Measurements from ENCODE around the gene MYADML2. TPM values are rescaled to one million over a fixed set of nuclear protein-coding genes. Genes with fewer than 3 reads are reported as not detected.

Gene MYADML2
- total RNA-seq, 4 donors from 2014 or later: not detected

DNA sequence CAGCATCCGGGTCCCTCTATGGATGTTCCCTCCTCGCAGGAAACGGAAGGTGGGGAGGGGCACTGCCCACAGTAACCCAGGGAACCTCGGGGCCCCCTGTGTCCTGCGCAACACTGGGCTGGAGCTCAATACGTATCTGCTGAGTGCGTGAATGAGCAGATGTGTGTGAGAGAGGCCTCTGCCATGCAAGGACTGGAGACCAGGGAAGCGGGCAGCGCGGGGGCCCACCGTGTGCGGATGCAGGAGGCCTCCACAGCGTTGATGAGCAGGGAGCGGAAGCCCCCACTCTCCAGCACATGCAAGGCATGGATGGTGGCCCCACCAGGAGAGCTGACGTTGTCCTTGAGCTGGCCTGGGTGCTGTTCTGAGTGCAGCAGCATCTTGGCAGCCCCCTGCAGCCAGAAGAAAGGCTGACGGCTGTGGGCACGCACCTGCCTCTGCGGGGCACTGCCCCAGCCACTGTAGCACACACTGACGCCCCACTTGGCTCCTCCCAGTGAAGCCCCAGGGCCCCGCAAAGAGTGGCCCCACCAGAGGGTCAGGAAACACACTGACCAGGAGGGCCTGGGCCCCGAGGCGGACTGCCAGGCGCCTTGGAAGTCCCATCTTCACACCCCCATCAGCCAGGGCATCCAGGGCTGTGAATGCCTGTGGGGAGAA, 12.8 kb downstream of the MYADML2 start:
- no peak for DNase-seq
- intact Hi-C loops (cut with DNase I): no loop called here
- Histone ChIP-seq H3K4me1 (peaks cover 12 to 37% (median 15%) of the 10 kb centered on the region in 3 donors), H3K27ac (no peak overlapping the region), H3K4me3 (no peak overlapping the region), H3K27me3 (peaks cover 0 to 40% (median 0%) of the 10 kb centered on the region in 4 donors), H3K9me3 (no peaks in the 10 kb centered on the region), H3K36me3 (no peaks in the 10 kb centered on the region)
- no peak for TF ChIP-seq POLR2A (IDR thresholded peaks at IDR 0.05)
- TF ChIP-seq, protein P1, sequence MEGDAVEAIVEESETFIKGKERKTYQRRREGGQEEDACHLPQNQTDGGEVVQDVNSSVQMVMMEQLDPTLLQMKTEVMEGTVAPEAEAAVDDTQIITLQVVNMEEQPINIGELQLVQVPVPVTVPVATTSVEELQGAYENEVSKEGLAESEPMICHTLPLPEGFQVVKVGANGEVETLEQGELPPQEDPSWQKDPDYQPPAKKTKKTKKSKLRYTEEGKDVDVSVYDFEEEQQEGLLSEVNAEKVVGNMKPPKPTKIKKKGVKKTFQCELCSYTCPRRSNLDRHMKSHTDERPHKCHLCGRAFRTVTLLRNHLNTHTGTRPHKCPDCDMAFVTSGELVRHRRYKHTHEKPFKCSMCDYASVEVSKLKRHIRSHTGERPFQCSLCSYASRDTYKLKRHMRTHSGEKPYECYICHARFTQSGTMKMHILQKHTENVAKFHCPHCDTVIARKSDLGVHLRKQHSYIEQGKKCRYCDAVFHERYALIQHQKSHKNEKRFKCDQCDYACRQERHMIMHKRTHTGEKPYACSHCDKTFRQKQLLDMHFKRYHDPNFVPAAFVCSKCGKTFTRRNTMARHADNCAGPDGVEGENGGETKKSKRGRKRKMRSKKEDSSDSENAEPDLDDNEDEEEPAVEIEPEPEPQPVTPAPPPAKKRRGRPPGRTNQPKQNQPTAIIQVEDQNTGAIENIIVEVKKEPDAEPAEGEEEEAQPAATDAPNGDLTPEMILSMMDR (IDR thresholded peaks at IDR 0.05): no peak
- 87% methylated on average over 12 of the region's 23 CpGs; no CpG with 5 or more reads in 1 of the 2 donors for WGBS, 2 donors

- TF ChIP-seq, protein P1 (IDR thresholded peaks at IDR 0.05): no peak
- TF ChIP-seq POLR2A (IDR thresholded peaks at IDR 0.05): no peak
- no peaks in the 10 kb centered on the region for H3K9me3 ChIP-seq
- peaks cover 0 to 37% (median 0%) of the 10 kb centered on the region in 4 donors for H3K27me3 ChIP-seq
- DNase-seq: no peak
- H3K36me3 ChIP-seq: no peaks in the 10 kb centered on the region
- intact Hi-C loops (cut with DNase I): no loop called here
- no peak overlapping the region for H3K4me3 ChIP-seq
- no peak overlapping the region for H3K27ac ChIP-seq
- H3K4me1 ChIP-seq: peaks cover 20 to 47% (median 22%) of the 10 kb centered on the region in 3 donors
- WGBS, 2 donors: 72 to 84% methylated on average over 2 to 9 of the region's 14 CpGs
Measured at GRCh38 chr17:81933178-81933699, 13.8 kb downstream of the MYADML2 start.

GRCh38 chr17:81932333-81932983, 14.6 kb downstream of the MYADML2 start:
- Histone ChIP-seq H3K4me1 (peaks cover 17 to 49% (median 27%) of the 10 kb centered on the region in 3 donors), H3K9me3 (no peaks in the 10 kb centered on the region), H3K36me3 (no peaks in the 10 kb centered on the region), H3K27ac (no peak overlapping the region), H3K27me3 (peaks cover 0 to 37% (median 0%) of the 10 kb centered on the region in 4 donors), H3K4me3 (no peak overlapping the region)
- intact Hi-C loops (cut with DNase I): no loop called here
- DNase-seq: no peak
- TF ChIP-seq, protein P1 (IDR thresholded peaks at IDR 0.05): no peak
- TF ChIP-seq POLR2A (IDR thresholded peaks at IDR 0.05): no peak
- WGBS, 2 donors: 76% methylated on average over 3 of the region's 9 CpGs; no CpG with 5 or more reads in 1 of the 2 donors

- TF ChIP-seq POLR2A (IDR thresholded peaks at IDR 0.05): no peak
- TF ChIP-seq, protein P1 (IDR thresholded peaks at IDR 0.05): no peak
Measured at GRCh38 chr17:81931557-81932332, 15.3 kb downstream of the MYADML2 start.

More at GRCh38 chr17:81931557-81932332, 15.3 kb downstream of the MYADML2 start:
- no peak for DNase-seq
- H3K4me1 ChIP-seq: peaks cover 13 to 42% (median 23%) of the 10 kb centered on the region in 3 donors
- no peaks in the 10 kb centered on the region for H3K9me3 ChIP-seq
- WGBS, 2 donors: 22 to 39% methylated on average over 9 to 10 of the region's 15 CpGs
- peaks cover 0 to 37% (median 0%) of the 10 kb centered on the region in 4 donors for H3K27me3 ChIP-seq
- intact Hi-C loops (cut with DNase I): no loop called here
- H3K36me3 ChIP-seq: no peaks in the 10 kb centered on the region
- H3K27ac ChIP-seq: no peak overlapping the region
- no peak overlapping the region for H3K4me3 ChIP-seq
